NCI-H748 (cell line): ENCODE data around the gene VANGL2.

ENCODE experiments used
- DNase-seq: peaks from one replicate; lab custom pipeline; 2025; ENCODE audit not compliant: unreplicated experiment; lab: John Stamatoyannopoulos, UW

Gene VANGL2

GRCh38 chr1:160404094-160404493 lies 3.7 kb downstream of the VANGL2 start:
- DNase-seq: no peak

DNA sequence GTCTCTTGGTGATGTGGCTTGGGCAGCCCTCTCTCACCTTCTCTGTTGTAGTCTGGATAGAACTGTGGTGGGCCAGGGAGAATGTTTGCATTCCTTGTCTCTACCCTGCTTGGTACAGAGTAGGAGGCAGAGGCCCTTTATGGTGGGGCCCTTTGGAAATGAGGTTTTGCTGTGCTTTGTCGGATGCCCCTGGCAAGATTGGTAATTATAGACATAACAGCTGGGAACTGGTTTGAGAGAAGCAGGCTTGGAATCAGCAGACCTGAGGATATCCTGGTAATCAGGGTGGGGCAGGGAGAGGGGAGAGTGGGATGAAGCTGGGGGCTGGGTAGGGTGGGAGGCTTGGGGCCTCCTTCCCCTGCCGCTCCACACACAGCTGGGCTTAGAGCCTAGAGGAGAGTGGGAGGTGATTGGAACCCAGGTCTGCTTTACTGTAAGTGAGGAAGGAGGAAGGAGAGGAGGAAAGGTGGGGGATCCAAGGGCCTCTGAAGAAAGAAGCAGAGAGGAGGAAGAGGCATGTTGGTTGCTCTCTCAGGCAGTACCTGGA lies 5.0 kb downstream of the VANGL2 start:
- no peak for DNase-seq

DNA sequence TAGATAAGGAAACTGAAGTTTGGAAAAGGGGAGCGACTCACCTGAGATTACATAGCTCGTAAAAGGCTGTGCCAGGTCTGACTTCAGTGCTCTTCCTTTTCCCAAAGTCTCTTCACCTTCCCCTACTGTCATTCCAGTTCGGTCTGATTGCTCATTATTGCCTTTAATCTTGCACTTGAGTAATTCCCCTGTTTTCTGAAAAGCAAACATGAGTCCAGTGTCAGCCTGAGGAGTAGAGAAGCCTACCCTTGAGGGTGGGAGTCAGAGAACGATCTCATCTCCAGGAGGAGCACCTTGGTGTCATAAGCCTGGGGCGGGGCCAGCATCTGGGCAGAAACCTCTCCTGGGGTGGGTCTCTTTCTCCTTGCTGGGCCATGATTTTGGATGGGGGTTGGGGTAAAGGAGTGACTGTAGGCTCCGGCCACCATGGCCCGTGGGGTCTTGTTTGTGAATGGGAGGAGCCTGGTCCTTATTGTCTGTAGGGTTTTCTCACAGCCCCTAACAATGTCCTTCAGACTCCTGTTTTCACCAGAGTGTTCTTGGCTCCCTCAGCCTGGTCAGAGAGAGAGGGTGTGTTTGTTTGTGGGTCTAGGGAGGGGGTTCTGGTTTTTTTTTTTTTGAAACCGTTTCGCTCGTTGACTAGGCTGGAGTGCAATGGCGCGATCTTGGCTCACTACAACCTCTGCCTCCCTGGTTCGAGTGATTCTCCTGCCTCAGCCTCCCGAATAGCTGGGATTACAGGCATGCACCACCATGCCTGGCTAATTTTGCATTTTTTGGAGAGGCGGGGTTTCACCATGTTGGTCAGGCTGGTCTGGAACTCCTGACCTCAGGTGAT lies 6.0 kb downstream of the VANGL2 start:
- no peak for DNase-seq

GRCh38 chr1:160407839-160408801 lies 7.8 kb downstream of the VANGL2 start:
- no peak for DNase-seq

- DNase-seq: no peak
Measured at GRCh38 chr1:160408864-160409263, 8.5 kb downstream of the VANGL2 start.

GRCh38 chr1:160409486-160409885 lies 9.1 kb downstream of the VANGL2 start:
- DNase-seq: no peak

DNA sequence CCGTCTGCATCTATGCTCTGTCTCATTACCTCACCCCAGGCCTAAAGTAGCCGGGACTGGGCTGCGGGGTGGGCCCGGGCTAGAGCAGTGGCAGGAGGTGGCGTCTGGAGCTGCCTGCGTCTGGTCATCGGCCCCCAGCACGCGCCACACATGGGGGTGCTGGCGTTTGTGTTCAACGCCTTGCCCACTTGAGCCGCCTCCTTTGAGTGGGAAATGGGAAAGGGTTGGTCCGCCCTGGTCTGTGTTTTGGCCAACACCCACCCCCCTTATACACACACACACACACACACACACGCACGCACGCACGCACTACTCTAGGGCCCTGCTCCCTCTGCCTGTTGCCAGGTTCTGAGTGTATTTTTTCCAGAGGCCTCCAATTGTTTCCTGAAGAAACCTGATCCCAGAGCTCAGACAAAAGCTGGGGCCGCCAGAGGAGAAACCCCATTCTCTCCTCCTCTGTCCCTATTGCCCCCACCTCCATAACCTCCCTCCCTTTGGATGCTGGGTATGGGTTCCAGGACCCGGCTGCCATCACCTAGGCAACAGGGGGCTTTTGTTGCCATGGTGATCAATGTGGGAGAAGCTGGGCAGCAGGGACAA lies 10.1 kb downstream of the VANGL2 start:
- peak; percentile 77 for DNase-seq

DNA sequence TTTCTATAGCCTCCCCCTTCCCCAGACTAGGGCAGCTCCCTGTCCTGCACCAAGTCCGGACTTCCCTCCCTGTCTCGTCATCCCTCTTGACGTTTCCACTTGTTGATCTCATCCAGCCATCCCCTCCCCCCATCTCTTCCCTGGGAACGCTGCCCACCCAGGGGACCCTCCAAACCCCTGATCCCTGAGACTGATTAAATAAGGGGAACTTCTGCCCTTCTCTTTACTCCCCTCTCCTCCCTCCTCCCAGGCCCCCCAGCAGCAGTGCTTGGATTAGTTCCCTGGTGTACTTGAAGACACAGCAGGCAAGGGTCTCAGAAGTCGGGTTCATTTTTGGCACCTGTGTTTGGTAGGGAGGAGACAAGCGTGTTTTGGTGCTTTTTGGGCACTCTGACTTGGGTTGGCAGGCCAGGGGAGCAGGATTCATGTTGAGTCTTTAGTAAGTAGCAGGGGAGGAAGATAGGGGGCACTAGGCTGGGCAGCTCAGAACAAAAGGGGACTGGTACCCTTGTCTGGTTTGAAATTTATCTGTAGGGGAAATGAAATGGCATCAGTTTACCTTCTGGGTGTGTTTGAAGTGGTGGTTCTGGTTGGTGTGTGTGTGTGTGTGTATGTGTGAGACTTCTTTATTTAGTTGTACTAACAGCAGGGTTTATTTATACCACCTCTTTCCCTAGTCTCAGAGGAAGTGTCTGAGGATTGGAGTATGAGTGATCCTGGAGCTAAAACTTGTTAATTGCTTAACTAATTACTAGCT lies 11.1 kb downstream of the VANGL2 start:
- DNase-seq: no peak

GRCh38 chr1:160412028-160412362 lies 11.6 kb downstream of the VANGL2 start:
- no peak for DNase-seq

GRCh38 chr1:160413716-160414115 lies 13.4 kb downstream of the VANGL2 start:
- no peak for DNase-seq

- no peak for DNase-seq
Measured at GRCh38 chr1:160414881-160415280, 14.5 kb downstream of the VANGL2 start.

GRCh38 chr1:160415696-160416290 lies 15.4 kb downstream of the VANGL2 start:
- no peak for DNase-seq

DNA sequence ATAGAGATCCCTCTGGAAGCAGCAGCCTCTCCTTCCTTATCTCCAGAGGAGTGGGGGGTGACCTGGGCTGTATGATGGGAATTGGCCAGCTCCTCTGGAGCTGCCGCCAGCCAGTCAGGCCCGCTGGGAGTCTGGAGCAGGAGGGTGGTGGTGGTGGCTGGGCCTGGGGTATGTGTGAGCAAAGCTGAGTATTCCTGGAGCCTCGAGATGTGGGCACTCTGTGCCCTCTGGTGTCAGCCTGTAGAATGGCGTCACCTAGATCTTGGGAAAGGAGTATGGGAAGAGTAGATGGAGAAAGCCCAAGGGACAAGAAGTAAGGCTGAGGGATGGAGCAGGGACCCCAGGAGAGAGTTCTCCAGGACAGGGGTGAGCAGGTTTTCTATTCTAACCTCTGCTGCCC lies 16.0 kb downstream of the VANGL2 start:
- peak; percentile 16 for DNase-seq

GRCh38 chr1:160418483-160418882 lies 18.1 kb downstream of the VANGL2 start:
- no peak for DNase-seq

- no peak for DNase-seq
Measured at GRCh38 chr1:160419150-160419837, 18.9 kb downstream of the VANGL2 start.

- no peak for DNase-seq
Measured at GRCh38 chr1:160419838-160420169, 19.4 kb downstream of the VANGL2 start.

- DNase-seq: no peak
Measured at GRCh38 chr1:160420881-160421842, 20.8 kb downstream of the VANGL2 start.

GRCh38 chr1:160421881-160422280 lies 21.5 kb downstream of the VANGL2 start:
- DNase-seq: no peak

- no peak for DNase-seq
Measured at GRCh38 chr1:160423966-160424365, 23.6 kb downstream of the VANGL2 start.
